ENCODE measurements around the gene GRB7. TPM values are rescaled to one million over a fixed set of nuclear protein-coding genes. Genes with fewer than 3 reads are reported as not detected.
A peak's percentile ranks its signal among the peaks of the same experiment; 100 is the strongest.
"Not testable (repeated sequence)": the region's sequence is repeated elsewhere in the genome, so short reads cannot be mapped to it uniquely, and the experiment has no call there.

Gene GRB7
- total and polyA plus RNA-seq, 10 donors: 0.04 to 1.9 (median 0.51) TPM; not detected in 1

DNA sequence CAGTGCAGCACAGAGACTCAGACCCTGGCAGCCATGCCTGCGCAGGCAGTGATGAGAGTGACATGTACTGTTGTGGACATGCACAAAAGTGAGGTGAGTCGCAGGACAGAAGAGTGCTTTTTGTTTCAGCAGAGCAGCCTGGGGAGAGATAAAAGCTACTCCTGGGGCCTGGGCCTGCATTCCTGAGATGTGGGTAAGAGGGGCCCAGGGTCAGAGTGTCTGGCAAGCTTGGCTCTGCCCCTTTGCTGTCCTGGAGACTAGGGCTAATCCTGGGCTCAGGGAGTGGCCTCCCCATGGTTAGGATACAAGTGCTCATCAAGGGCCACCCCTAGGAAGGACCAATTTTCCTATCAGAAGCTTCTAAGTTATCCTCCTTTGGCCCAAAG, 42.7 kb upstream of the GRB7 start:
- DNase-seq: no peak
- no peak overlapping the region for H3K27ac ChIP-seq
- no peaks in the 10 kb centered on the region for H3K9me3 ChIP-seq
- peaks cover 0 to 18% (median 10%) of the 10 kb centered on the region in 7 donors for H3K27me3 ChIP-seq (replicated peaks in 1 of 7)
- TF ChIP-seq, protein P1, sequence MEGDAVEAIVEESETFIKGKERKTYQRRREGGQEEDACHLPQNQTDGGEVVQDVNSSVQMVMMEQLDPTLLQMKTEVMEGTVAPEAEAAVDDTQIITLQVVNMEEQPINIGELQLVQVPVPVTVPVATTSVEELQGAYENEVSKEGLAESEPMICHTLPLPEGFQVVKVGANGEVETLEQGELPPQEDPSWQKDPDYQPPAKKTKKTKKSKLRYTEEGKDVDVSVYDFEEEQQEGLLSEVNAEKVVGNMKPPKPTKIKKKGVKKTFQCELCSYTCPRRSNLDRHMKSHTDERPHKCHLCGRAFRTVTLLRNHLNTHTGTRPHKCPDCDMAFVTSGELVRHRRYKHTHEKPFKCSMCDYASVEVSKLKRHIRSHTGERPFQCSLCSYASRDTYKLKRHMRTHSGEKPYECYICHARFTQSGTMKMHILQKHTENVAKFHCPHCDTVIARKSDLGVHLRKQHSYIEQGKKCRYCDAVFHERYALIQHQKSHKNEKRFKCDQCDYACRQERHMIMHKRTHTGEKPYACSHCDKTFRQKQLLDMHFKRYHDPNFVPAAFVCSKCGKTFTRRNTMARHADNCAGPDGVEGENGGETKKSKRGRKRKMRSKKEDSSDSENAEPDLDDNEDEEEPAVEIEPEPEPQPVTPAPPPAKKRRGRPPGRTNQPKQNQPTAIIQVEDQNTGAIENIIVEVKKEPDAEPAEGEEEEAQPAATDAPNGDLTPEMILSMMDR (IDR thresholded peaks at IDR 0.05 in 8 of 11, conservative IDR thresholded peaks at IDR 0.05 in 3 of 11): no peak
- TF ChIP-seq POLR2AphosphoS5 (IDR thresholded peaks at IDR 0.05) (no peak), POLR2A (IDR thresholded peaks at IDR 0.05) (no peak)
- intact Hi-C loops (cut with DNase I; ENCODE audit: low total_unique reads): no loop called here
- peaks cover 0 to 10% (median 2%) of the 10 kb centered on the region in 6 donors for H3K4me1 ChIP-seq
- WGBS, 5 donors: 94 to 100% (median 97%) methylated on average over 2 of the region's 2 CpGs
- H3K36me3 ChIP-seq: peaks cover 0 to 6% (median 0%) of the 10 kb centered on the region in 6 donors
- H3K4me3 ChIP-seq: no peak overlapping the region

DNA sequence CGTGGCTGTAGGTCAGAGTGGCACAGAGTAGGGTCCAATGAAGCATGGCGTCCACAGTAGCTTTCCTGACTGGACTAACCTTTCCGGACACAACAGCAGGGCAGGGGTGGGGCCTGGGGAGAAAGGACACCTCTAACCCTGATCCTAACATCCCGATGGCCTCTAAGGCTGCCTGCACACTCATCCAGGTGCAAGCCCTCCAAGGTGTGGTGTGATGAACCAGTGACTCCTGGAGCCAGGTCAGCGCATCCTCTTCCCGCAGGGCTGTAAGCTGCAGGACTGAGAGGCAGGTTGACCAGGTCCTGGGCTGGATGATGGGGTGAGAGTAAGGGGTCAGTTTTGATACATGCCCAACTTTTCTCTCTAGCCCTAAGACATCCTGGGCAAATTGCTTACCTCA, 41.0 kb upstream of the GRB7 start:
- peaks cover 0 to 22% (median 5%) of the 10 kb centered on the region in 6 donors for H3K4me1 ChIP-seq
- intact Hi-C loops (cut with DNase I; ENCODE audit: low total_unique reads): no loop called here
- no peaks in the 10 kb centered on the region for H3K9me3 ChIP-seq
- 82 to 96% (median 88%) methylated on average over 5 to 6 of the region's 6 CpGs for WGBS, 5 donors
- H3K27me3 ChIP-seq (replicated peaks in 1 of 7): peaks cover 0 to 34% (median 24%) of the 10 kb centered on the region in 7 donors
- TF ChIP-seq, protein P1 (IDR thresholded peaks at IDR 0.05 in 8 of 11, conservative IDR thresholded peaks at IDR 0.05 in 3 of 11): no peak
- TF ChIP-seq POLR2A (IDR thresholded peaks at IDR 0.05) (no peak), POLR2AphosphoS5 (IDR thresholded peaks at IDR 0.05) (no peak)
- no peak overlapping the region for H3K27ac ChIP-seq
- H3K4me3 ChIP-seq: no peak overlapping the region
- no peak for DNase-seq
- H3K36me3 ChIP-seq: peaks cover 0 to 6% (median 0%) of the 10 kb centered on the region in 6 donors

DNA sequence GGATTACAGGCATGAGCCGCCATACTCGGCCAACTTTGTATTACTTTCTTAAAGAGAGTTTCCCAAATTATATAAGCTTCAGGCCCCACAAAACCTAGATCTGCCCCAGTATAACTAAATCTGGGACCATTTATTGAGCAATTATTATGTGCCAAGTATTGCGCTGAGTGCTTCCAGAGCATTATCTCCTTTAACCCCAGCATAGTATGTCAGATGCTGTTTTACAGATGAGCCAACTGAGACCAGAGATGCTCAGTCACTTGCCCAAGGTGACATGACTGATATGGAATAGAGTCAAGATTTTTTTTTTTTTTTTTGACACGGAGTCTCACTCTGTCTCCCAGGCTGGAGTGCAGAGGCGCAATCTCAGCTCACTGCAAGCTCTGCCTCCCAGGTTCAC, 39.8 kb upstream of the GRB7 start:
- H3K27me3 ChIP-seq (replicated peaks in 1 of 7): peaks cover 0 to 40% (median 24%) of the 10 kb centered on the region in 7 donors
- WGBS, 5 donors: 93 to 99% (median 93%) methylated on average over 5 of the region's 5 CpGs
- H3K9me3 ChIP-seq: no peaks in the 10 kb centered on the region
- no peak overlapping the region for H3K4me3 ChIP-seq
- TF ChIP-seq, protein P1 (IDR thresholded peaks at IDR 0.05 in 8 of 11, conservative IDR thresholded peaks at IDR 0.05 in 3 of 11): no peak
- TF ChIP-seq POLR2AphosphoS5 (IDR thresholded peaks at IDR 0.05) (no peak), POLR2A (IDR thresholded peaks at IDR 0.05) (no peak)
- peaks cover 0 to 6% (median 0%) of the 10 kb centered on the region in 6 donors for H3K36me3 ChIP-seq
- H3K4me1 ChIP-seq: peaks cover 0 to 22% (median 5%) of the 10 kb centered on the region in 6 donors
- no peak for DNase-seq
- H3K27ac ChIP-seq: no peak overlapping the region
- intact Hi-C loops (cut with DNase I; ENCODE audit: low total_unique reads): no loop called here

DNA sequence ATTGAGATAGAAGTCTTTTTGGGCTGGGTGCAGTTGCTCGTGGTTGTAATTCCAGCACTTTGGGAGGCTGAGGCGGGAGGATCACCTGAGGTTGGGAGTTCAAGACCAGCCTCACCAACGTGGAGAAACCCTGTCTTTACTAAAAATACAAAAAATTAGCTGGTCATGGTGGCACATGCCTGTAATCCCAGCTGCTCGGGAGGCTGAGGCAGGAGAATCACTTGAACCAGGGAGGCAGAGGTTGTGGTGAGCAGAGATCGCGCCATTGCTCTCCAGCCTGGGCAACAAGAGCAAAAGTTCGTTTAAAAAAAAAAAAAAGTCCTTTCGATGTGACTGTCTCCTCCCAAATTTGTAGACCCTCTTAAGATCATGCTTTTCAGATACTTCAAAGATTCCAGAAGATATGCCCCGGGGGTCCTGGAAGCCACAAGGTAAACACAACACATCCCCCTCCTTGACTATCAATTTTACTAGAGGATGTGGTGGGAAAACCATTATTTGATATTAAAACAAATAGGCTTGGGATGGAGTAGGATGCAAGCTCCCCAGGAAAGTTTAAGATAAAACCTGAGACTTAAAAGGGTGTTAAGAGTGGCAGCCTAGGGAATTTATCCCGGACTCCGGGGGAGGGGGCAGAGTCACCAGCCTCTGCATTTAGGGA, 38.5 kb upstream of the GRB7 start:
- Histone ChIP-seq H3K27ac (peak overlapping the region in 4 of 8 donors; percentile 10 to 70 (median 51)), H3K4me1 (peaks cover 0 to 22% (median 5%) of the 10 kb centered on the region in 6 donors), H3K27me3 (replicated peaks in 1 of 7) (peaks cover 0 to 40% (median 24%) of the 10 kb centered on the region in 7 donors), H3K4me3 (peak overlapping the region; percentile 31 to 66 (median 42))
- H3K9me3 ChIP-seq; DNase-seq; intact Hi-C loops (cut with DNase I; ENCODE audit: low total_unique reads); H3K36me3 ChIP-seq: not testable (repeated sequence)
- WGBS, 5 donors: 51 to 62% (median 59%) methylated on average over 11 of the region's 11 CpGs

Data from spleen (tissue), 11 donors.